Uterus (tissue), 2 donors: ENCODE data around the gene NCOA3.

ENCODE experiments used
- POLR2A ChIP-seq, 2 donors: fragments of 450-650 bp; IDR thresholded peaks; one replicate each; pipeline ENCODE4 v1.6.1; 2016; ENCODE audit warnings: antibody characterized with exemption in 2 of 2, mild to moderate bottlenecking in 1 of 2, moderate library complexity in 1 of 2
- TF ChIP-seq, protein P1 (sequence below), 4 experiments: fragments of 200-600 bp in 2 of 4; fragments of 450-650 bp in 2 of 4; sonication (generic) in 2 of 4; IDR thresholded peaks; one replicate each; pipeline ENCODE4 v1.5.1; 2016 to 2019; ENCODE audit warnings: antibody characterized with exemption in 4 of 4, mild to moderate bottlenecking in 2 of 4, moderate library complexity in 1 of 4

- TF ChIP-seq, protein P1, sequence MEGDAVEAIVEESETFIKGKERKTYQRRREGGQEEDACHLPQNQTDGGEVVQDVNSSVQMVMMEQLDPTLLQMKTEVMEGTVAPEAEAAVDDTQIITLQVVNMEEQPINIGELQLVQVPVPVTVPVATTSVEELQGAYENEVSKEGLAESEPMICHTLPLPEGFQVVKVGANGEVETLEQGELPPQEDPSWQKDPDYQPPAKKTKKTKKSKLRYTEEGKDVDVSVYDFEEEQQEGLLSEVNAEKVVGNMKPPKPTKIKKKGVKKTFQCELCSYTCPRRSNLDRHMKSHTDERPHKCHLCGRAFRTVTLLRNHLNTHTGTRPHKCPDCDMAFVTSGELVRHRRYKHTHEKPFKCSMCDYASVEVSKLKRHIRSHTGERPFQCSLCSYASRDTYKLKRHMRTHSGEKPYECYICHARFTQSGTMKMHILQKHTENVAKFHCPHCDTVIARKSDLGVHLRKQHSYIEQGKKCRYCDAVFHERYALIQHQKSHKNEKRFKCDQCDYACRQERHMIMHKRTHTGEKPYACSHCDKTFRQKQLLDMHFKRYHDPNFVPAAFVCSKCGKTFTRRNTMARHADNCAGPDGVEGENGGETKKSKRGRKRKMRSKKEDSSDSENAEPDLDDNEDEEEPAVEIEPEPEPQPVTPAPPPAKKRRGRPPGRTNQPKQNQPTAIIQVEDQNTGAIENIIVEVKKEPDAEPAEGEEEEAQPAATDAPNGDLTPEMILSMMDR (IDR thresholded peaks at IDR 0.05): no peak
- TF ChIP-seq POLR2A (IDR thresholded peaks at IDR 0.05): no peak
These were observed 166.0 kb downstream of the NCOA3 start for GRCh38 chr20:47667531-47668312.
